ENCODE results near the gene IL16.

DNA sequence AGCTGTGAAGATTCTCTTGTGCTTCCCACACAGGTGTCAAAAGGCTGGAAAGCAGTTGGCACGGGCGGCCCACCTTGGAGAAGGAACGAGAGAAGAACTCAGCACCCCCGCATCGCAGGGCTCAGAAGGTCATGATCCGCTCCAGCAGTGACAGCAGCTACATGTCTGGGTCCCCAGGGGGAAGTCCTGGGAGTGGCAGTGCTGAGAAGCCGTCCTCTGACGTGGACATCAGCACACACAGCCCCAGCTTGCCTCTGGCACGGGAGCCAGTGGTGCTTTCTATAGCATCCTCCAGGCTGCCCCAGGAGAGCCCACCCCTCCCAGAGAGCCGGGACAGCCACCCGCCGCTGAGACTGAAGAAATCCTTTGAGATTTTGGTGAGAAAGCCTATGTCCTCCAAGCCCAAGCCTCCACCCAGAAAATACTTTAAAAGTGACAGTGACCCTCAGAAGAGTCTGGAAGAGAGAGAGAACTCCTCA, 95.9 kb downstream of the IL16 start:
- TF ChIP-seq, protein P1, sequence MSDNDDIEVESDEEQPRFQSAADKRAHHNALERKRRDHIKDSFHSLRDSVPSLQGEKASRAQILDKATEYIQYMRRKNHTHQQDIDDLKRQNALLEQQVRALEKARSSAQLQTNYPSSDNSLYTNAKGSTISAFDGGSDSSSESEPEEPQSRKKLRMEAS (IDR thresholded peaks at IDR 0.05), result no peak
- TF ChIP-seq RAD21 (IDR thresholded peaks at IDR 0.05; ENCODE audit: low read depth) (no peak), USF1 (IDR thresholded peaks at IDR 0.05) (no peak), NFIC (IDR thresholded peaks at IDR 0.05) (no peak), TAF1 (IDR thresholded peaks at IDR 0.05; ENCODE audit: low read depth) (no peak), CREB1 (IDR thresholded peaks at IDR 0.05; ENCODE audit: low read depth) (no peak), TEAD4 (IDR thresholded peaks at IDR 0.05) (no peak), CEBPB (IDR thresholded peaks at IDR 0.05) (no peak), FOXM1 (IDR thresholded peaks at IDR 0.05; ENCODE audit: borderline replicate concordance, low read depth) (no peak), EP300 (IDR thresholded peaks at IDR 0.05; ENCODE audit: borderline replicate concordance) (no peak)
- TF ChIP-seq, protein P2, sequence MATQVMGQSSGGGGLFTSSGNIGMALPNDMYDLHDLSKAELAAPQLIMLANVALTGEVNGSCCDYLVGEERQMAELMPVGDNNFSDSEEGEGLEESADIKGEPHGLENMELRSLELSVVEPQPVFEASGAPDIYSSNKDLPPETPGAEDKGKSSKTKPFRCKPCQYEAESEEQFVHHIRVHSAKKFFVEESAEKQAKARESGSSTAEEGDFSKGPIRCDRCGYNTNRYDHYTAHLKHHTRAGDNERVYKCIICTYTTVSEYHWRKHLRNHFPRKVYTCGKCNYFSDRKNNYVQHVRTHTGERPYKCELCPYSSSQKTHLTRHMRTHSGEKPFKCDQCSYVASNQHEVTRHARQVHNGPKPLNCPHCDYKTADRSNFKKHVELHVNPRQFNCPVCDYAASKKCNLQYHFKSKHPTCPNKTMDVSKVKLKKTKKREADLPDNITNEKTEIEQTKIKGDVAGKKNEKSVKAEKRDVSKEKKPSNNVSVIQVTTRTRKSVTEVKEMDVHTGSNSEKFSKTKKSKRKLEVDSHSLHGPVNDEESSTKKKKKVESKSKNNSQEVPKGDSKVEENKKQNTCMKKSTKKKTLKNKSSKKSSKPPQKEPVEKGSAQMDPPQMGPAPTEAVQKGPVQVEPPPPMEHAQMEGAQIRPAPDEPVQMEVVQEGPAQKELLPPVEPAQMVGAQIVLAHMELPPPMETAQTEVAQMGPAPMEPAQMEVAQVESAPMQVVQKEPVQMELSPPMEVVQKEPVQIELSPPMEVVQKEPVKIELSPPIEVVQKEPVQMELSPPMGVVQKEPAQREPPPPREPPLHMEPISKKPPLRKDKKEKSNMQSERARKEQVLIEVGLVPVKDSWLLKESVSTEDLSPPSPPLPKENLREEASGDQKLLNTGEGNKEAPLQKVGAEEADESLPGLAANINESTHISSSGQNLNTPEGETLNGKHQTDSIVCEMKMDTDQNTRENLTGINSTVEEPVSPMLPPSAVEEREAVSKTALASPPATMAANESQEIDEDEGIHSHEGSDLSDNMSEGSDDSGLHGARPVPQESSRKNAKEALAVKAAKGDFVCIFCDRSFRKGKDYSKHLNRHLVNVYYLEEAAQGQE (IDR thresholded peaks at IDR 0.05; ENCODE audit: low read depth), result no peak
